Esophagus squamous epithelium (tissue), 5 donors: ENCODE results near the gene CEACAM8. TPM values are rescaled to one million over a fixed set of nuclear protein-coding genes. Genes with fewer than 3 reads are reported as not detected.

ENCODE experiments used
- DNase-seq: peaks from one replicate; lab custom pipeline; 2025; lab: John Stamatoyannopoulos, UW
- H3K27ac ChIP-seq, 4 donors: fragments of 200-600 bp; sonication (generic); one replicate each; pipeline ENCODE4 v1.5.1; 2016 to 2019; ENCODE audit warnings: mild to moderate bottlenecking in 1 of 4
- H3K27me3 ChIP-seq, 4 donors: fragments of 200-600 bp; sonication (generic); 1 replicate in 3 of 4; 2 replicates in 1 of 4; pipeline versions ENCODE4 v1.5.1 to v1.6.0; 2017 to 2021; ENCODE audit warnings: antibody characterized with exemption in 1 of 4
- H3K36me3 ChIP-seq, 3 donors: fragments of 200-600 bp; sonication (generic); one replicate each; pipeline ENCODE4 v1.5.1; 2016 to 2019
- H3K4me1 ChIP-seq, 3 donors: fragments of 200-600 bp; sonication (generic); one replicate each; pipeline ENCODE4 v1.5.1; 2017 to 2019
- H3K4me3 ChIP-seq, 4 donors: fragments of 200-600 bp; sonication (generic); 1 replicate in 3 of 4; 2 replicates in 1 of 4; pipeline ENCODE4 v1.5.1; 2016 to 2019; ENCODE audit warnings: mild to moderate bottlenecking in 2 of 4, moderate library complexity in 1 of 4
- H3K9me3 ChIP-seq, 3 donors: fragments of 200-600 bp; sonication (generic); one replicate each; pipeline ENCODE4 v1.5.1; 2016 to 2019
- CTCF ChIP-seq, 6 experiments: fragments of 450-650 bp in 4 of 6; fragments of 200-600 bp in 2 of 6; sonication (generic) in 2 of 6; IDR thresholded peaks; one replicate each; pipeline ENCODE4 v1.5.1; 2016 to 2019; ENCODE audit warnings: antibody characterized with exemption in 6 of 6, mild to moderate bottlenecking in 4 of 6, moderate library complexity in 4 of 6
- POLR2A ChIP-seq, 4 donors: fragments of 450-650 bp; IDR thresholded peaks; one replicate each; pipeline ENCODE4 v1.6.1; 2017; ENCODE audit warnings: antibody characterized with exemption in 4 of 4, mild to moderate bottlenecking in 4 of 4, moderate library complexity in 3 of 4
- WGBS, 2 donors: methylation state at CpG; one replicate each; pipeline ENCODE4 v1.1.5; 2018; 5-methylcytosine and 5-hydroxymethylcytosine counted together
- intact Hi-C: fragments of 100-400 bp; cut with DNase I; formaldehyde crosslinking; loops from one replicate; pipeline ENCODE4 v1.15.0; 2022
- total RNA-seq, 4 donors: library from RNA; depleted of rRNA; stranded (reverse); fragments of >200 nt; gene quantifications; one replicate each; pipeline ENCODE4 v1.1.0, GENCODE V29; 2016
- donor health status: DM: yes; HTN: yes; CAD: no.

Gene CEACAM8
- total RNA-seq, 4 donors from 2014 or later = not detected

- intact Hi-C loops = no loop called here
- no peak for DNase-seq
- 42 to 47% methylated on average over 2 of the region's 2 CpGs for WGBS, 2 donors
- Histone ChIP-seq H3K4me1 (peaks cover 0 to 6% (median 0%) of the 10 kb centered on the region in 3 donors), H3K4me3 (no peak overlapping the region), H3K36me3 (no peaks in the 10 kb centered on the region), H3K9me3 (no peaks in the 10 kb centered on the region), H3K27ac (no peak overlapping the region), H3K27me3 (no peaks in the 10 kb centered on the region)
- TF ChIP-seq POLR2A (IDR thresholded peaks at IDR 0.05) (no peak), CTCF (IDR thresholded peaks at IDR 0.05) (no peak)
These were observed 23.6 kb downstream of the CEACAM8 start for GRCh38 chr19:42571116-42571515.

- TF ChIP-seq POLR2A (IDR thresholded peaks at IDR 0.05) (no peak), CTCF (IDR thresholded peaks at IDR 0.05) (no peak)
- Histone ChIP-seq H3K27me3 (no peaks in the 10 kb centered on the region), H3K4me1 (peaks cover 0 to 6% (median 0%) of the 10 kb centered on the region in 3 donors), H3K4me3 (no peak overlapping the region), H3K36me3 (no peaks in the 10 kb centered on the region), H3K9me3 (no peaks in the 10 kb centered on the region), H3K27ac (no peak overlapping the region)
- no peak for DNase-seq
- intact Hi-C loops = no loop called here
- 0 to 66% methylated on average over 1 to 2 of the region's 2 CpGs for WGBS, 2 donors
These were observed 25.5 kb downstream of the CEACAM8 start for GRCh38 chr19:42569193-42569592.

GRCh38 chr19:42568006-42568405 lies 26.7 kb downstream of the CEACAM8 start:
- no peak for TF ChIP-seq CTCF (IDR thresholded peaks at IDR 0.05)
- TF ChIP-seq POLR2A (IDR thresholded peaks at IDR 0.05) = no peak
- Histone ChIP-seq H3K36me3 (no peaks in the 10 kb centered on the region), H3K4me3 (no peak overlapping the region), H3K27me3 (no peaks in the 10 kb centered on the region), H3K4me1 (peaks cover 0 to 6% (median 0%) of the 10 kb centered on the region in 3 donors), H3K9me3 (no peaks in the 10 kb centered on the region), H3K27ac (no peak overlapping the region)
- DNase-seq = no peak
- intact Hi-C loops = no loop called here
- 48 to 67% methylated on average over 4 of the region's 4 CpGs for WGBS, 2 donors

- no peak overlapping the region for H3K4me3 ChIP-seq
- no peaks in the 10 kb centered on the region for H3K36me3 ChIP-seq
- DNase-seq = no peak
- H3K4me1 ChIP-seq = peaks cover 0 to 6% (median 0%) of the 10 kb centered on the region in 3 donors
- WGBS, 2 donors = 82 to 85% methylated on average over 4 of the region's 4 CpGs
- H3K9me3 ChIP-seq = no peaks in the 10 kb centered on the region
- no peak for TF ChIP-seq CTCF (IDR thresholded peaks at IDR 0.05)
- peaks cover 0 to 3% (median 0%) of the 10 kb centered on the region in 4 donors for H3K27me3 ChIP-seq
- H3K27ac ChIP-seq = no peak overlapping the region
- intact Hi-C loops = no loop called here
These were observed 27.2 kb downstream of the CEACAM8 start for GRCh38 chr19:42567567-42567966.

- H3K27me3 ChIP-seq = peaks cover 0 to 19% (median 0%) of the 10 kb centered on the region in 4 donors
- peaks cover 0 to 26% (median 5%) of the 10 kb centered on the region in 3 donors for H3K4me1 ChIP-seq
- no peak overlapping the region for H3K4me3 ChIP-seq
- H3K9me3 ChIP-seq = no peaks in the 10 kb centered on the region
- no peak for DNase-seq
- intact Hi-C loops = no loop called here
- WGBS, 2 donors = 12 to 17% methylated on average over 7 of the region's 7 CpGs
- no peaks in the 10 kb centered on the region for H3K36me3 ChIP-seq
- H3K27ac ChIP-seq = no peak overlapping the region
- TF ChIP-seq POLR2A (IDR thresholded peaks at IDR 0.05) (no peak), CTCF (IDR thresholded peaks at IDR 0.05) (peak; percentile 26 to 71 (median 62))
These were observed 31.1 kb downstream of the CEACAM8 start for GRCh38 chr19:42563352-42564210.
